ENCODE results near the gene IKBKE.

DNA sequence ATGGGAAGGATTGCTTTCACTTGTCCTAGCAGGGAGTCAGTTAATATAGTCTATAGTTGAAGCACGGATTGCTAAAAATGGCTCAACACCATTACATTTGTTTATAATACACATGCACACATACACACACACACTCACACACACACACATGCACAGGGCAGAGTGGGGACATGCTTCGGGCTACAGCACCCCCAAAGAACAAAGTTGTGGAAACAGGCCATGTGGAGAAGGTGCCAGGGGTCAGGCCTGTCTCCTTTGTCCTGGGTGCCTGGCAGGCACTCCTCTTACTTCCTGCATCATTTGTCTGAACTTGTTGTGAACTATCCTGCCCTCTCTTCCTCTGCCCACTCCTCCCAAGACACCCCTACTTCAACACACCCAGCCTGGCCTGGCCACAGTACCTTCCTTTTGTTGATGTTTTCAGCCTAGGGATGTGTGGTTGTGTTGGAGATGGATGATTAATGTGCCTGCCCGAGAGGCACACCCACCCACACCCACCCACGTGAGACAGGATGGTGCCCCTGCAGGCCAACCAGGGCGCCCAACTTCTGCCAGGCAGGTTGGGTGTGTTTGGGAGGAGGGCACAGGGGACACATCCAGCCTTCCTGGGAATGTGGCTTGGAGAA, 54.6 kb downstream of the IKBKE start:
- no peak for TF ChIP-seq POLR2A (IDR thresholded peaks at IDR 0.05; ENCODE audit: low read depth, low read length)
- no peak for TF ChIP-seq POLR2AphosphoS5 (IDR thresholded peaks at IDR 0.05; ENCODE audit: low read depth, low read length)
